K562 (cell line): ENCODE results near the gene SLC8A1. TPM values are rescaled to one million over a fixed set of nuclear protein-coding genes. Genes with fewer than 3 reads are reported as not detected.

Experiments used
- ATAC-seq: fragments of 200-7000 bp; cut with Tn5 transposase; 3 replicates; pipeline ENCODE4 v1.9.1; 2020; ENCODE audit warnings: moderate library complexity
- BruUV-seq: library from RNA; stranded (reverse); fragments of 400-500 nt; replicated peaks from 2 replicates; lab custom pipeline; 2021; lab: Mats Ljungman, UMichigan
- CTCF ChIA-PET: fragments of 300-600 bp; formaldehyde crosslinking; extraction: SDS; loops from one replicate; lab custom pipeline; 2021; ENCODE audit warnings: low intra/inter-chr PET ratio; lab: Yijun Ruan, JAX
- POLR2A ChIA-PET: fragments of 300-600, 350-650 bp; sonication (Branson Sonifier 250); formaldehyde crosslinking; extraction: SDS; loops from one replicate; lab custom pipeline; 2021; ENCODE audit warnings: antibody characterized with exemption, inconsistent platforms; lab: Yijun Ruan, JAX
- DNase-seq, 4 experiments: peaks; one replicate each; pipeline versions ENCODE4 v3.0.0 to v3.0.0-alpha.2; 2011 to 2018; ENCODE audit warnings: low spot score in 3 of 4, mixed read lengths in 3 of 4; ENCODE audit errors: extremely low read depth in 1 of 4
- FAIRE-seq: peaks from 2 replicates; lab custom pipeline; 2011; peaks lifted over from hg19 to GRCh38; lab: Jason Lieb, UNC
- H2AFZ ChIP-seq: 2 replicates; pipeline ENCODE4 v1.6.0; 2011; ENCODE audit warnings: low read depth, low read length, control low read depth, inconsistent platforms
- H3K27ac ChIP-seq: fragments of 200-600 bp; 3 replicates; pipeline ENCODE4 v1.8.0; 2011; ENCODE audit warnings: low read depth, mild to moderate bottlenecking, control low read depth, inconsistent platforms, low read length, moderate library complexity, mixed read lengths; ENCODE audit errors: extremely low read depth
- H3K27me3 ChIP-seq, 2 experiments: fragments of 300-600 bp in 1 of 2; 2 replicates in 1 of 2; 3 replicates in 1 of 2; pipeline versions ENCODE4 v1.6.0 to v1.8.0; 2011; ENCODE audit warnings: inconsistent platforms in 2 of 2, low read length in 2 of 2, mild to moderate bottlenecking in 1 of 2, mixed read lengths in 1 of 2, moderate library complexity in 1 of 2; ENCODE audit not compliant: control insufficient read depth in 2 of 2, insufficient read depth in 2 of 2
- H3K36me3 ChIP-seq: fragments of 300-600 bp; 3 replicates; pipeline ENCODE4 v1.8.0; 2011; ENCODE audit warnings: mild to moderate bottlenecking, low read length, inconsistent platforms; ENCODE audit not compliant: control insufficient read depth, insufficient read depth
- H3K4me1 ChIP-seq, 2 experiments: fragments of 200-600 bp in 1 of 2; replicated peaks in 1 of 2; 2 replicates in 1 of 2; 3 replicates in 1 of 2; pipeline versions ENCODE4 v1.5.1 to v1.8.0; 2011; ENCODE audit warnings: inconsistent platforms in 2 of 2, low read length in 2 of 2, mild to moderate bottlenecking in 1 of 2, mixed read lengths in 1 of 2, moderate library complexity in 1 of 2; ENCODE audit not compliant: control insufficient read depth in 2 of 2, insufficient read depth in 2 of 2
- H3K4me2 ChIP-seq: 2 replicates; pipeline ENCODE4 v1.6.1; 2011; ENCODE audit warnings: low read length, control low read depth, inconsistent platforms, mixed read lengths; ENCODE audit not compliant: insufficient read depth
- H3K4me3 ChIP-seq: fragments of 200-600 bp; sonication (generic), shearing (Covaris generic); 2 replicates; pipeline ENCODE4 v1.5.1; 2016; ENCODE audit warnings: control low read depth, inconsistent platforms
- H3K79me2 ChIP-seq: fragments of 200-600 bp; 3 replicates; pipeline ENCODE4 v1.8.0; 2011; ENCODE audit warnings: low read length, inconsistent platforms; ENCODE audit not compliant: control insufficient read depth, insufficient read depth
- H3K9ac ChIP-seq, 2 experiments: 2 replicates each; pipeline versions ENCODE4 v1.6.0 to v1.6.1; 2011; ENCODE audit warnings: low read depth in 2 of 2, low read length in 2 of 2, control low read depth in 1 of 2, inconsistent platforms in 1 of 2, mild to moderate bottlenecking in 1 of 2, mixed read lengths in 1 of 2; ENCODE audit not compliant: insufficient read depth in 1 of 2
- H3K9me1 ChIP-seq: one replicate; pipeline ENCODE4 v1.6.0; 2011; ENCODE audit warnings: inconsistent platforms, mild to moderate bottlenecking, low read length, moderate library complexity; ENCODE audit not compliant: control insufficient read depth, insufficient read depth
- H3K9me3 ChIP-seq: replicated peaks from 2 replicates; pipeline ENCODE4 v1.5.1; 2011; ENCODE audit warnings: low read depth, low read length, inconsistent platforms; ENCODE audit not compliant: control insufficient read depth, insufficient read depth
- H4K20me1 ChIP-seq: replicated peaks from 2 replicates; pipeline ENCODE4 v1.6.1; 2011; ENCODE audit warnings: low read length, inconsistent platforms, mixed read lengths; ENCODE audit not compliant: control insufficient read depth, insufficient read depth
- ARID3B ChIP-seq: fragments of 250-450 bp; sonication (Bioruptor Pico); IDR thresholded peaks from 2 replicates; pipeline ENCODE4 v1.4.0; 2020; ENCODE audit warnings: borderline replicate concordance
- ASH1L ChIP-seq: fragments of 450-650 bp; IDR thresholded peaks from 2 replicates; pipeline ENCODE4 v1.6.1; 2018; ENCODE audit warnings: borderline replicate concordance, mild to moderate bottlenecking, low read depth; ENCODE audit not compliant: partially characterized antibody
- CCNT2 ChIP-seq: IDR thresholded peaks from 2 replicates; pipeline ENCODE4 v1.6.1; 2011; ENCODE audit warnings: borderline replicate concordance, low read depth, mild to moderate bottlenecking, moderate library complexity, mixed read lengths, low read length; ENCODE audit not compliant: insufficient read length; ENCODE audit errors: extremely low read depth
- CREBBP ChIP-seq: IDR thresholded peaks from one replicate; pipeline ENCODE4 v1.6.1; 2012; ENCODE audit warnings: low read depth, mild to moderate bottlenecking, control low read depth, inconsistent platforms, low read length
- HDAC3 ChIP-seq: fragments of 450-650 bp; IDR thresholded peaks from 2 replicates; pipeline ENCODE4 v1.6.1; 2018; ENCODE audit warnings: borderline replicate concordance, mild to moderate bottlenecking, moderate library complexity; ENCODE audit not compliant: partially characterized antibody
- HLTF ChIP-seq: fragments of 450-650 bp; IDR thresholded peaks from 2 replicates; pipeline ENCODE4 v1.6.1; 2016
- HMG20B ChIP-seq: fragments of 250-450 bp; sonication (Bioruptor Pico); IDR thresholded peaks from 2 replicates; pipeline ENCODE4 v1.5.0; 2021; ENCODE audit warnings: mild to moderate bottlenecking
- NFATC3 ChIP-seq: fragments of 450-650 bp; IDR thresholded peaks from 2 replicates; pipeline ENCODE4 v1.6.1; 2017; ENCODE audit warnings: mild to moderate bottlenecking
- RBM15 ChIP-seq: fragments of 200-400 bp; formaldehyde crosslinking; IDR thresholded peaks from 2 replicates; pipeline ENCODE4 v1.6.1; 2018; ENCODE audit warnings: mild to moderate bottlenecking, low read length, moderate library complexity; ENCODE audit not compliant: insufficient read depth
- RUNX1 ChIP-seq: sonication (generic); IDR thresholded peaks from 2 replicates; pipeline ENCODE4 v1.6.1; 2016; ENCODE audit warnings: antibody characterized with exemption, low read depth
- SMARCE1 ChIP-seq: fragments of 450-650 bp; IDR thresholded peaks from 2 replicates; pipeline ENCODE4 v1.7.1; 2016; ENCODE audit warnings: mild to moderate bottlenecking
- SRF ChIP-seq, 2 experiments: fragments of 250-450, 450-650 bp in 1 of 2; sonication (Bioruptor Pico) in 1 of 2; sonication (generic) in 1 of 2; formaldehyde crosslinking; IDR thresholded peaks; 2 replicates each; pipeline versions ENCODE4 v1.5.0 to v1.5.1; 2020 to 2022; ENCODE audit warnings: mild to moderate bottlenecking in 1 of 2, missing genetic modification reagents in 1 of 2
- SRSF1 ChIP-seq: fragments of 200-400 bp; formaldehyde crosslinking; IDR thresholded peaks from 2 replicates; pipeline ENCODE4 v1.6.1; 2017; ENCODE audit warnings: mild to moderate bottlenecking, low read depth, low read length, moderate library complexity
- SUPT5H ChIP-seq: fragments of 450-650 bp; IDR thresholded peaks from 2 replicates; pipeline ENCODE4 v1.6.1; 2016
- XRCC4 ChIP-seq: IDR thresholded peaks from one replicate; pipeline ENCODE4 v1.6.1; 2011; ENCODE audit not compliant: insufficient read depth, insufficient read length; ENCODE audit errors: extremely low read depth
- ZKSCAN1 ChIP-seq: fragments of 150-350 bp; IDR thresholded peaks from 2 replicates; pipeline ENCODE4 v1.6.1; 2016; ENCODE audit warnings: low read depth, low read length
- ZNF253 ChIP-seq: fragments of 250-450 bp; sonication (Bioruptor Pico); conservative IDR thresholded peaks from 2 replicates; pipeline ENCODE4 v1.6.1; 2021; ENCODE audit warnings: mild to moderate bottlenecking
- WGBS: fragments of 100-300 bp; shearing (Covaris generic); methylation state at CpG from one replicate; pipeline ENCODE4 v1.1.6; 2016; ENCODE audit warnings: low coverage, mixed read lengths; ENCODE audit not compliant: insufficient coverage; ENCODE audit errors: missing lambda C conversion rate; 5-methylcytosine and 5-hydroxymethylcytosine counted together
- in situ Hi-C: fragments of 300-500 bp; cut with MboI; formaldehyde crosslinking; loops from 4 replicates; pipeline ENCODE4 v1.15.0; 2018; ENCODE audit warnings: inconsistent platforms, mixed read lengths
- intact Hi-C: fragments of 100-400 bp; cut with micrococcal nuclease; formaldehyde crosslinking; loops from 2 replicates; pipeline ENCODE4 v1.14.2; 2022
- polyA plus RNA-seq, 8 experiments: library from polyadenylated mRNA; depleted of rRNA in 4 of 8; stranded (reverse) in 5 of 8; unstranded in 3 of 8; fragments of >200 nt; fragmentation: Nextera tagmentation in 2 of 8; fragmentation: Illumina TruSeq in 1 of 8; extraction: Ambion mirVana in 2 of 8; extraction: Trizol in 1 of 8; gene quantifications; 2 replicates each; pipeline versions ENCODE4 v1.2.1 to v1.2.3, GENCODE V29; 2011 to 2014; ENCODE audit warnings: inconsistent platforms in 1 of 8, missing spikeins in 1 of 8
- total RNA-seq, 7 experiments: library from RNA; depleted of rRNA in 6 of 7; stranded (reverse); fragments of >200 nt in 6 of 7; fragmentation: Illumina TruSeq in 2 of 7; extraction: Trizol in 2 of 7; gene quantifications; 2 replicates each; pipeline versions ENCODE4 v1.2.1 to v1.2.3, GENCODE V29; 2011 to 2021; ENCODE audit warnings: low replicate concordance in 1 of 7

Gene SLC8A1
- total and polyA plus RNA-seq, 9 of the 15 experiments (the other 6 are each of a cell fraction or from before 2014, with no cell fraction given) = not detected

- H3K27ac ChIP-seq = no peak overlapping the region
- DNase-seq (no peak), FAIRE-seq (no peak), ATAC-seq (no peak)
- no peak overlapping the region for H3K4me2 ChIP-seq
- WGBS = 0% methylated on average over 1 of the region's 1 CpG
- no peaks in the 10 kb centered on the region for H3K9me3 ChIP-seq
- ChIA-PET POLR2A (no interaction called here), CTCF (no interaction called here)
- intact Hi-C loops = no loop called here
- no TSS peak for BruUV-seq
- in situ Hi-C loops = no loop called here
- TF ChIP-seq HDAC3 (no peak), CREBBP (no peak), ZNF253 (CRISPR knock-in tag) (no peak), ARID3B (CRISPR knock-in tag) (no peak), CCNT2 (no peak), SUPT5H (no peak), SRSF1 (no peak), ZKSCAN1 (no peak), SMARCE1 (no peak), HMG20B (CRISPR knock-in tag) (no peak), RUNX1 (no peak), ASH1L (no peak), XRCC4 (no peak), NFATC3 (no peak), SRF (CRISPR knock-in tag; IDR thresholded peaks at IDR 0.05) (no peak), HLTF (no peak), RBM15 (no peak)
- no peak overlapping the region for H3K9ac ChIP-seq
- no peaks in the 10 kb centered on the region for H3K9me1 ChIP-seq
- H3K4me3 ChIP-seq = no peak overlapping the region
- H3K36me3 ChIP-seq = no peaks in the 10 kb centered on the region
- no peaks in the 10 kb centered on the region for H3K27me3 ChIP-seq
- H3K79me2 ChIP-seq = no peaks in the 10 kb centered on the region
- H3K4me1 ChIP-seq = no peaks in the 10 kb centered on the region
- no peak overlapping the region for H2AFZ ChIP-seq
- H4K20me1 ChIP-seq = no peaks in the 10 kb centered on the region
Measured at GRCh38 chr2:40210344-40210967, 241.4 kb downstream of the SLC8A1 start.
